Measurements from ENCODE around the gene ACYP1. TPM values are rescaled to one million over a fixed set of nuclear protein-coding genes. Genes with fewer than 3 reads are reported as not detected.

The ACYP1 gene
- total and polyA plus RNA-seq, 9 of the 15 experiments (the other 6 are each of a cell fraction or from before 2014, with no cell fraction given): 19.9 to 113 (median 52.3) TPM

DNA sequence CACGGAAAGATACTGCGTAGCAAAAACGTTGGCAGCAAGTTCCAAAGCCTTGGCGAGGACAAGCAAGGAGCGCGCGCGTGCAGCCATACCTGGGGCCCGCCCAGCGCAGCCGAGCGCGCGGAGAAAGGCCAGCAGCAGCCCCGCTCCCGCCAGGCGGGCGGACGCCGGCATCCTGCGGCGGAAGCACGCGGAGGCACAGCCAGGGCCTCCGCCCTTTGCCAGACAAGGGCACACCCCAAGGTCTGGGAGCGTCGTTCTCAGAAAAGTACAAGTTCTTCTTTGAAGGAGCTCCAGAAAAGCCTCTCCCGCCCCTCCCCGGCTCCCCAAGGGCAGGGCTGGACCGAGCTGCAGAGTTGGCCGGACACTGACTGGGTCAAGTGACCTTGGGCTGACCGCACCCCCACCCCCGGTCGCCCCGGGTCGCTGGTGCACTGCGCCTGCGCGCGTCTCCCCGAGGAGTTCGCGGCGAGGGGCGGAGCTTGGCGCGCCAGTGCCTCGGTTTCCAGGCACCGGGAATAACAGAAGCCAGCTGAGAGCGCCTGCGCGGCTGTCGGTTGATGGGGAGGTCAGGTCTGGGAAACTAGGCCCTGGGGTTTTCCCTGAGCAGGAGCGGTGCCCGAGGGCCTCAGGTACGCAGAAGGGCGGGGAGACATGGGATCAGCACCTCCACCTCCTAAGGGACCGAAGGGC is 5.4 kb upstream of the ACYP1 start, which contains the start of gene ZC2HC1C (continued):
- peak; percentile 61 for TF ChIP-seq RBBP5 (IDR thresholded peaks at IDR 0.05; ENCODE audit: borderline replicate concordance, insufficient read depth, low read length, poor library complexity, severe bottlenecking)
- TF ChIP-seq ARNT (IDR thresholded peaks at IDR 0.05): no peak
- TF ChIP-seq BCL6 (CRISPR knock-in tag; IDR thresholded peaks at IDR 0.05): no peak
- TF ChIP-seq, protein P1, sequence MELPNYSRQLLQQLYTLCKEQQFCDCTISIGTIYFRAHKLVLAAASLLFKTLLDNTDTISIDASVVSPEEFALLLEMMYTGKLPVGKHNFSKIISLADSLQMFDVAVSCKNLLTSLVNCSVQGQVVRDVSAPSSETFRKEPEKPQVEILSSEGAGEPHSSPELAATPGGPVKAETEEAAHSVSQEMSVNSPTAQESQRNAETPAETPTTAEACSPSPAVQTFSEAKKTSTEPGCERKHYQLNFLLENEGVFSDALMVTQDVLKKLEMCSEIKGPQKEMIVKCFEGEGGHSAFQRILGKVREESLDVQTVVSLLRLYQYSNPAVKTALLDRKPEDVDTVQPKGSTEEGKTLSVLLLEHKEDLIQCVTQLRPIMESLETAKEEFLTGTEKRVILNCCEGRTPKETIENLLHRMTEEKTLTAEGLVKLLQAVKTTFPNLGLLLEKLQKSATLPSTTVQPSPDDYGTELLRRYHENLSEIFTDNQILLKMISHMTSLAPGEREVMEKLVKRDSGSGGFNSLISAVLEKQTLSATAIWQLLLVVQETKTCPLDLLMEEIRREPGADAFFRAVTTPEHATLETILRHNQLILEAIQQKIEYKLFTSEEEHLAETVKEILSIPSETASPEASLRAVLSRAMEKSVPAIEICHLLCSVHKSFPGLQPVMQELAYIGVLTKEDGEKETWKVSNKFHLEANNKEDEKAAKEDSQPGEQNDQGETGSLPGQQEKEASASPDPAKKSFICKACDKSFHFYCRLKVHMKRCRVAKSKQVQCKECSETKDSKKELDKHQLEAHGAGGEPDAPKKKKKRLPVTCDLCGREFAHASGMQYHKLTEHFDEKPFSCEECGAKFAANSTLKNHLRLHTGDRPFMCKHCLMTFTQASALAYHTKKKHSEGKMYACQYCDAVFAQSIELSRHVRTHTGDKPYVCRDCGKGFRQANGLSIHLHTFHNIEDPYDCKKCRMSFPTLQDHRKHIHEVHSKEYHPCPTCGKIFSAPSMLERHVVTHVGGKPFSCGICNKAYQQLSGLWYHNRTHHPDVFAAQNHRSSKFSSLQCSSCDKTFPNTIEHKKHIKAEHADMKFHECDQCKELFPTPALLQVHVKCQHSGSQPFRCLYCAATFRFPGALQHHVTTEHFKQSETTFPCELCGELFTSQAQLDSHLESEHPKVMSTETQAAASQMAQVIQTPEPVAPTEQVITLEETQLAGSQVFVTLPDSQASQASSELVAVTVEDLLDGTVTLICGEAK (IDR thresholded peaks at IDR 0.05): no peak
- TF ChIP-seq, protein P1 (CRISPR knock-in tag; IDR thresholded peaks at IDR 0.05): no peak
- TF ChIP-seq, protein P2, sequence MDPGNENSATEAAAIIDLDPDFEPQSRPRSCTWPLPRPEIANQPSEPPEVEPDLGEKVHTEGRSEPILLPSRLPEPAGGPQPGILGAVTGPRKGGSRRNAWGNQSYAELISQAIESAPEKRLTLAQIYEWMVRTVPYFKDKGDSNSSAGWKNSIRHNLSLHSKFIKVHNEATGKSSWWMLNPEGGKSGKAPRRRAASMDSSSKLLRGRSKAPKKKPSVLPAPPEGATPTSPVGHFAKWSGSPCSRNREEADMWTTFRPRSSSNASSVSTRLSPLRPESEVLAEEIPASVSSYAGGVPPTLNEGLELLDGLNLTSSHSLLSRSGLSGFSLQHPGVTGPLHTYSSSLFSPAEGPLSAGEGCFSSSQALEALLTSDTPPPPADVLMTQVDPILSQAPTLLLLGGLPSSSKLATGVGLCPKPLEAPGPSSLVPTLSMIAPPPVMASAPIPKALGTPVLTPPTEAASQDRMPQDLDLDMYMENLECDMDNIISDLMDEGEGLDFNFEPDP (CRISPR knock-in tag; IDR thresholded peaks at IDR 0.05): no peak
- peak; percentile 20 for TF ChIP-seq CBFA2T3 (IDR thresholded peaks at IDR 0.05)
- peak; percentile 90 for TF ChIP-seq ZFX (CRISPR knock-in tag; IDR thresholded peaks at IDR 0.05)
- TF ChIP-seq, protein P3, sequence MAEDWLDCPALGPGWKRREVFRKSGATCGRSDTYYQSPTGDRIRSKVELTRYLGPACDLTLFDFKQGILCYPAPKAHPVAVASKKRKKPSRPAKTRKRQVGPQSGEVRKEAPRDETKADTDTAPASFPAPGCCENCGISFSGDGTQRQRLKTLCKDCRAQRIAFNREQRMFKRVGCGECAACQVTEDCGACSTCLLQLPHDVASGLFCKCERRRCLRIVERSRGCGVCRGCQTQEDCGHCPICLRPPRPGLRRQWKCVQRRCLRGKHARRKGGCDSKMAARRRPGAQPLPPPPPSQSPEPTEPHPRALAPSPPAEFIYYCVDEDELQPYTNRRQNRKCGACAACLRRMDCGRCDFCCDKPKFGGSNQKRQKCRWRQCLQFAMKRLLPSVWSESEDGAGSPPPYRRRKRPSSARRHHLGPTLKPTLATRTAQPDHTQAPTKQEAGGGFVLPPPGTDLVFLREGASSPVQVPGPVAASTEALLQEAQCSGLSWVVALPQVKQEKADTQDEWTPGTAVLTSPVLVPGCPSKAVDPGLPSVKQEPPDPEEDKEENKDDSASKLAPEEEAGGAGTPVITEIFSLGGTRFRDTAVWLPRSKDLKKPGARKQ (CRISPR knock-in tag; IDR thresholded peaks at IDR 0.05): no peak
- TF ChIP-seq, protein P4, sequence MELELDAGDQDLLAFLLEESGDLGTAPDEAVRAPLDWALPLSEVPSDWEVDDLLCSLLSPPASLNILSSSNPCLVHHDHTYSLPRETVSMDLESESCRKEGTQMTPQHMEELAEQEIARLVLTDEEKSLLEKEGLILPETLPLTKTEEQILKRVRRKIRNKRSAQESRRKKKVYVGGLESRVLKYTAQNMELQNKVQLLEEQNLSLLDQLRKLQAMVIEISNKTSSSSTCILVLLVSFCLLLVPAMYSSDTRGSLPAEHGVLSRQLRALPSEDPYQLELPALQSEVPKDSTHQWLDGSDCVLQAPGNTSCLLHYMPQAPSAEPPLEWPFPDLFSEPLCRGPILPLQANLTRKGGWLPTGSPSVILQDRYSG (tag; conservative IDR thresholded peaks at IDR 0.05; ENCODE audit: low read depth): no peak
- peak; percentile 65 for TF ChIP-seq TAF1 (IDR thresholded peaks at IDR 0.05; ENCODE audit: control insufficient read depth, extremely low read depth, insufficient read depth, low read length, severe bottlenecking)
